B cell (primary cell): ENCODE data around the gene FANCI. TPM values are rescaled to one million over a fixed set of nuclear protein-coding genes. Genes with fewer than 3 reads are reported as not detected.

ENCODE experiments used
- ATAC-seq: fragments of 200-7000 bp; cut with Tn5 transposase; one replicate; pipeline ENCODE4 v1.10.0; 2021; ENCODE audit warnings: low read depth, mild to moderate bottlenecking, moderate number of reproducible peaks, moderate library complexity
- CTCF ChIA-PET: fragments of 350-600 bp; sonication (Branson Sonifier 250); formaldehyde crosslinking; loops from one replicate; lab custom pipeline; 2021; ENCODE audit warnings: antibody characterized with exemption, inconsistent platforms; lab: Charles Lee
- POLR2A ChIA-PET: fragments of 350-600 bp; sonication (Branson Sonifier 250); formaldehyde crosslinking; loops from one replicate; lab custom pipeline; 2021; ENCODE audit warnings: antibody characterized with exemption; lab: Charles Lee
- DNase-seq: peaks from one replicate; pipeline ENCODE4 v3.0.0; 2013
- H2AFZ ChIP-seq: 2 replicates; pipeline ENCODE4 v1.6.1; 2012; ENCODE audit warnings: mild to moderate bottlenecking, low read depth, low read length; ENCODE audit not compliant: insufficient read depth, poor library complexity, severe bottlenecking
- H3K27ac ChIP-seq, 2 donors: 1 replicate in 1 of 2; 2 replicates in 1 of 2; pipeline ENCODE4 v1.5.1; 2012 to 2013; ENCODE audit warnings: low read length in 2 of 2, mild to moderate bottlenecking in 2 of 2, moderate library complexity in 1 of 2
- H3K27me3 ChIP-seq, 4 experiments: fragments of 200-600 bp in 1 of 4; sonication (generic) in 1 of 4; replicated peaks in 1 of 4; 1 replicate in 2 of 4; 2 replicates in 2 of 4; pipeline versions ENCODE4 v1.6.1 to v1.7.0; 2013 to 2016; ENCODE audit warnings: low read length in 3 of 4, mild to moderate bottlenecking in 2 of 4, mixed read lengths in 1 of 4, moderate library complexity in 1 of 4; ENCODE audit not compliant: insufficient read depth in 4 of 4, control insufficient read depth in 3 of 4; ENCODE audit errors: control extremely low read depth in 1 of 4
- H3K36me3 ChIP-seq, 2 experiments: replicated peaks in 1 of 2; 1 replicate in 1 of 2; 2 replicates in 1 of 2; pipeline versions ENCODE4 v1.6.1 to v1.7.1; 2013; ENCODE audit warnings: low read length in 1 of 2; ENCODE audit not compliant: insufficient read depth in 2 of 2, control insufficient read depth in 1 of 2; ENCODE audit errors: control extremely low read depth in 1 of 2, extremely low read depth in 1 of 2
- H3K4me1 ChIP-seq, 2 donors: fragments of 200-600 bp in 1 of 2; sonication (generic) in 1 of 2; 1 replicate in 1 of 2; 2 replicates in 1 of 2; pipeline versions ENCODE4 v1.5.1 to v1.6.1; 2013 to 2017; ENCODE audit warnings: low read length in 2 of 2; ENCODE audit not compliant: control insufficient read depth in 2 of 2, insufficient read depth in 2 of 2
- H3K4me2 ChIP-seq: replicated peaks from 2 replicates; pipeline ENCODE3; 2012; ENCODE audit warnings: mild to moderate bottlenecking, low read depth, low read length; ENCODE audit not compliant: poor library complexity, severe bottlenecking
- H3K4me3 ChIP-seq, 5 experiments: fragments of 200-600 bp in 1 of 5; sonication (generic) in 1 of 5; 1 replicate in 3 of 5; 2 replicates in 2 of 5; pipeline versions ENCODE4 v1.5.1 to v1.7.0; 2011 to 2016; ENCODE audit warnings: low read length in 4 of 5, mild to moderate bottlenecking in 4 of 5, low read depth in 2 of 5, control low read depth in 1 of 5, moderate library complexity in 1 of 5; ENCODE audit not compliant: insufficient read depth in 1 of 5; ENCODE audit errors: control extremely low read depth in 1 of 5, extremely low read depth in 1 of 5
- H3K79me2 ChIP-seq: fragments of 200-600 bp; sonication (generic); one replicate; pipeline ENCODE4 v1.6.0; 2016; ENCODE audit warnings: low read length; ENCODE audit not compliant: control insufficient read depth, insufficient read depth
- H3K9ac ChIP-seq: fragments of 200-600 bp; sonication (generic); 2 replicates; pipeline ENCODE4 v1.6.1; 2017; ENCODE audit warnings: mild to moderate bottlenecking, low read length, moderate library complexity
- H3K9me3 ChIP-seq, 3 donors: one replicate each; pipeline versions ENCODE4 v1.6.1 to v1.7.1; 2013; ENCODE audit warnings: low read length in 2 of 3; ENCODE audit not compliant: control insufficient read depth in 2 of 3, insufficient read depth in 1 of 3; ENCODE audit errors: control extremely low read depth in 1 of 3
- H4K20me1 ChIP-seq: 2 replicates; pipeline ENCODE4 v1.6.0; 2012; ENCODE audit warnings: mild to moderate bottlenecking, low read length; ENCODE audit not compliant: insufficient read depth, control insufficient read depth, poor library complexity, severe bottlenecking
- H3K27ac Mint-ChIP-seq: one replicate; pipeline ENCODE4 v1.8.0; 2021; ENCODE audit warnings: mixed read lengths
- H3K27me3 Mint-ChIP-seq: one replicate; pipeline ENCODE4 v1.8.0; 2021; ENCODE audit warnings: mixed read lengths
- H3K4me1 Mint-ChIP-seq: one replicate; pipeline ENCODE4 v1.8.0; 2021; ENCODE audit warnings: mixed read lengths
- H3K4me3 Mint-ChIP-seq: one replicate; pipeline ENCODE4 v1.8.0; 2021; ENCODE audit warnings: mixed read lengths
- H3K9me3 Mint-ChIP-seq: one replicate; pipeline ENCODE4 v1.8.0; 2022; ENCODE audit warnings: mixed read lengths; ENCODE audit not compliant: insufficient read depth
- CTCF ChIP-seq: fragments of 200-600 bp; IDR thresholded peaks from one replicate; pipeline ENCODE4 v1.8.0; 2022; ENCODE audit warnings: antibody characterized with exemption, mild to moderate bottlenecking
- EZH2 ChIP-seq: IDR thresholded peaks from 2 replicates; pipeline ENCODE4 v1.6.1; 2012; ENCODE audit warnings: borderline replicate concordance, low read depth, mild to moderate bottlenecking, moderate library complexity, low read length; ENCODE audit not compliant: insufficient read depth, poor library complexity, severe bottlenecking
- WGBS: methylation state at CpG from one replicate; pipeline ENCODE4 v1.1.5; 2013; ENCODE audit warnings: missing lambda C conversion rate; ENCODE audit not compliant: insufficient coverage; 5-methylcytosine and 5-hydroxymethylcytosine counted together
- intact Hi-C: fragments of 100-400 bp; cut with micrococcal nuclease; formaldehyde crosslinking; loops from one replicate; pipeline ENCODE4 v1.10.0; 2022
- polyA plus RNA-seq: library from polyadenylated mRNA; depleted of rRNA; stranded (reverse); fragments of >200 nt; gene quantifications from 2 replicates; pipeline ENCODE4 v1.2.3, GENCODE V29; 2012
- total RNA-seq, 2 donors: library from RNA; stranded (reverse); fragments of 120-200 nt in 1 of 2; gene quantifications; 1 replicate in 1 of 2; 2 replicates in 1 of 2; pipeline versions ENCODE4 v1.2.3 to v1.2.4, GENCODE V29; 2013 to 2022

FANCI gene
- total and polyA plus RNA-seq, 2 donors (not counting 1 experiment from before 2014, with no cell fraction given) = 2.7 to 14.2 TPM

GRCh38 chr15:89356634-89357298 is 113.0 kb downstream of the FANCI start:
- no peak for DNase-seq

More at GRCh38 chr15:89356634-89357298, 113.0 kb downstream of the FANCI start:
- WGBS = 47% methylated on average over 13 of the region's 13 CpGs
- no peak for ATAC-seq
- intact Hi-C loops = no loop called here
- Histone ChIP-seq H3K36me3 (no peaks in the 10 kb centered on the region), H3K9me3 (peaks cover 0 to 19% (median 0%) of the 10 kb centered on the region in 3 donors), H4K20me1 (no peaks in the 10 kb centered on the region), H3K27me3 (peaks cover 0 to 70% (median 42%) of the 10 kb centered on the region in 4 experiments), H3K4me2 (no peak overlapping the region), H3K4me1 (peaks cover 18 to 30% of the 10 kb centered on the region in 2 donors), H3K9ac (no peak overlapping the region), H2AFZ (no peak overlapping the region), H3K27ac (no peak overlapping the region), H3K4me3 (no peak overlapping the region), H3K79me2 (no peaks in the 10 kb centered on the region)
- H3K27ac Mint-ChIP-seq = peak overlapping the region; percentile 22
- no peaks in the 10 kb centered on the region for H3K9me3 Mint-ChIP-seq
- CTCF ChIA-PET = interaction anchor here (0.9 to 8.2 kb wide), 14 partner anchors 10 to 116 kb away, joined by 3 to 129 read pairs (median 10); partner anchors contain the start of gene POLG
- no peak overlapping the region for H3K4me3 Mint-ChIP-seq
- H3K27me3 Mint-ChIP-seq = peaks cover 70% of the 10 kb centered on the region
- peaks cover 14% of the 10 kb centered on the region for H3K4me1 Mint-ChIP-seq
- POLR2A ChIA-PET = no interaction called here
- TF ChIP-seq EZH2 (no peak), CTCF (peak; percentile 44)
